Midbrain (tissue), 1 donor: ENCODE data around the gene TSEN54.

ENCODE experiments used
- DNase-seq: peaks from one replicate; lab custom pipeline; 2025; lab: John Stamatoyannopoulos, UW

Gene TSEN54

GRCh38 chr17:75565618-75566017, 49.3 kb downstream of the TSEN54 start:
- DNase-seq = no peak

- no peak for DNase-seq
Measured at GRCh38 chr17:75566416-75566815, 50.1 kb downstream of the TSEN54 start.

- DNase-seq = no peak
Measured at GRCh38 chr17:75566834-75567233, 50.5 kb downstream of the TSEN54 start.

GRCh38 chr17:75568412-75569255, 52.3 kb downstream of the TSEN54 start:
- DNase-seq = no peak

GRCh38 chr17:75570034-75570676, 53.8 kb downstream of the TSEN54 start:
- DNase-seq = no peak

GRCh38 chr17:75570772-75571171, 54.4 kb downstream of the TSEN54 start:
- DNase-seq = no peak

GRCh38 chr17:75571197-75571884, 55.0 kb downstream of the TSEN54 start:
- peak; percentile 24 for DNase-seq

- no peak for DNase-seq
Measured at GRCh38 chr17:75571885-75572215, 55.5 kb downstream of the TSEN54 start.

- no peak for DNase-seq
Measured at GRCh38 chr17:75572713-75573539, 56.6 kb downstream of the TSEN54 start.

- no peak for DNase-seq
Measured at GRCh38 chr17:75573540-75573957, 57.2 kb downstream of the TSEN54 start.

GRCh38 chr17:75573994-75574393, 57.7 kb downstream of the TSEN54 start:
- DNase-seq = no peak
